Measurements from ENCODE around the gene RAB10. TPM values are rescaled to one million over a fixed set of nuclear protein-coding genes. Genes with fewer than 3 reads are reported as not detected.

RAB10 gene
- total RNA-seq, 1 experiment from 2014 or later, result 167 TPM

GRCh38 chr2:26130763-26131162 lies 96.9 kb downstream of the RAB10 start (continued):
- TF ChIP-seq TCF7L2 (IDR thresholded peaks at IDR 0.05; ENCODE audit: borderline replicate concordance, extremely low read depth, insufficient read depth, insufficient read length), result no peak
- no peak for TF ChIP-seq CEBPB (IDR thresholded peaks at IDR 0.05; ENCODE audit: low read depth)
- TF ChIP-seq POLR2AphosphoS5 (IDR thresholded peaks at IDR 0.05; ENCODE audit: low read depth, low read length), result no peak

- no TSS peak for BruUV-seq (replicated peaks)
- Histone ChIP-seq H3K27ac (ENCODE audit: low read depth, low read length) (no peak overlapping the region), H3K79me2 (ENCODE audit: insufficient read depth, low read length) (peaks cover 6% of the 10 kb centered on the region), H3K4me3 (replicated peaks in 1 of 2; ENCODE audit: low read depth in 1 of 2, low read length in 2 of 2) (no peak overlapping the region), H3K9me2 (ENCODE audit: insufficient read depth) (no peaks in the 10 kb centered on the region), H3K36me3 (ENCODE audit: control insufficient read depth in 1 of 2, insufficient read depth in 2 of 2, low read length in 2 of 2) (peaks cover 8% of the 10 kb centered on the region in 2 experiments; a peak in 2 of 4 replicates), H4K20me1 (ENCODE audit: insufficient read depth) (no peaks in the 10 kb centered on the region; the same call in 1 of the 2 replicates), H2AFZ (ENCODE audit: low read depth, low read length, poor library complexity, severe bottlenecking) (no peak overlapping the region), H3K4me1 (ENCODE audit: control insufficient read depth in 1 of 2, insufficient read depth in 2 of 2, low read length in 2 of 2) (no peaks in the 10 kb centered on the region), H3K9ac (ENCODE audit: low read length) (no peak overlapping the region), H3K27me3 (ENCODE audit: insufficient read depth, low read length) (no peaks in the 10 kb centered on the region), H3K4me2 (ENCODE audit: low read length) (no peak overlapping the region), H3K9me3 (ENCODE audit: control insufficient read depth in 1 of 2, insufficient read depth in 1 of 2, low read depth in 1 of 2, low read length in 2 of 2) (no peaks in the 10 kb centered on the region)
- intact Hi-C loops (cut with micrococcal nuclease), result no loop called here
- ChIA-PET POLR2A (no interaction called here), RAD21 (ENCODE audit: low non-redundant PET in 1 of 2, low total read pairs in 2 of 2, uncharacterized antibody in 2 of 2, unreplicated experiment in 2 of 2) (no interaction called here), CTCF (no interaction called here)
- DNase-seq (ENCODE audit: low read depth, low spot score), result no peak
- no peak for ATAC-seq
- TF ChIP-seq ZBTB33 (IDR thresholded peaks at IDR 0.05; ENCODE audit: extremely low read depth, insufficient replicate concordance, low read length), result no peak
- TF ChIP-seq EGR1 (IDR thresholded peaks at IDR 0.05; ENCODE audit: low read depth), result no peak
- TF ChIP-seq POLR2AphosphoS5 (IDR thresholded peaks at IDR 0.05; ENCODE audit: low read depth, low read length), result no peak
- TF ChIP-seq FOSL1 (IDR thresholded peaks at IDR 0.05; ENCODE audit: low read depth), result no peak
- TF ChIP-seq TCF7L2 (IDR thresholded peaks at IDR 0.05; ENCODE audit: borderline replicate concordance, extremely low read depth, insufficient read depth, insufficient read length), result no peak
- no peak for TF ChIP-seq EZH2phosphoT487 (IDR thresholded peaks at IDR 0.05; ENCODE audit: borderline replicate concordance)
- TF ChIP-seq ZNF274 (IDR thresholded peaks at IDR 0.05; ENCODE audit: low read depth, low read length), result no peak
- no peak for TF ChIP-seq ELF1 (IDR thresholded peaks at IDR 0.05; ENCODE audit: borderline replicate concordance, low read depth)
- TF ChIP-seq SRF (IDR thresholded peaks at IDR 0.05; ENCODE audit: low read depth), result no peak
- TF ChIP-seq SP1 (IDR thresholded peaks at IDR 0.05; ENCODE audit: low read depth), result no peak
- TF ChIP-seq CEBPB (IDR thresholded peaks at IDR 0.05; ENCODE audit: low read depth), result no peak
- TF ChIP-seq EZH2 (IDR thresholded peaks at IDR 0.05), result no peak
- no peak for TF ChIP-seq RAD21 (IDR thresholded peaks at IDR 0.05; ENCODE audit: low read depth)
- TF ChIP-seq, protein P1, sequence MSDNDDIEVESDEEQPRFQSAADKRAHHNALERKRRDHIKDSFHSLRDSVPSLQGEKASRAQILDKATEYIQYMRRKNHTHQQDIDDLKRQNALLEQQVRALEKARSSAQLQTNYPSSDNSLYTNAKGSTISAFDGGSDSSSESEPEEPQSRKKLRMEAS (IDR thresholded peaks at IDR 0.05), result no peak
- TF ChIP-seq ATF3 (IDR thresholded peaks at IDR 0.05), result no peak
- TF ChIP-seq POLR2A (IDR thresholded peaks at IDR 0.05; ENCODE audit: borderline replicate concordance, extremely low read depth, insufficient read depth, insufficient read length), result no peak
Measured at GRCh38 chr2:26136451-26136850, 102.6 kb downstream of the RAB10 start.

Measured in HCT116 (cell line).